Measurements from ENCODE around the gene SOD1. TPM values are rescaled to one million over a fixed set of nuclear protein-coding genes. Genes with fewer than 3 reads are reported as not detected.
"Not testable (repeated sequence)": the region's sequence is repeated elsewhere in the genome, so short reads cannot be mapped to it uniquely, and the experiment has no call there.

The SOD1 gene
- total RNA-seq, 1 donor from 2014 or later, result 162 TPM

DNA sequence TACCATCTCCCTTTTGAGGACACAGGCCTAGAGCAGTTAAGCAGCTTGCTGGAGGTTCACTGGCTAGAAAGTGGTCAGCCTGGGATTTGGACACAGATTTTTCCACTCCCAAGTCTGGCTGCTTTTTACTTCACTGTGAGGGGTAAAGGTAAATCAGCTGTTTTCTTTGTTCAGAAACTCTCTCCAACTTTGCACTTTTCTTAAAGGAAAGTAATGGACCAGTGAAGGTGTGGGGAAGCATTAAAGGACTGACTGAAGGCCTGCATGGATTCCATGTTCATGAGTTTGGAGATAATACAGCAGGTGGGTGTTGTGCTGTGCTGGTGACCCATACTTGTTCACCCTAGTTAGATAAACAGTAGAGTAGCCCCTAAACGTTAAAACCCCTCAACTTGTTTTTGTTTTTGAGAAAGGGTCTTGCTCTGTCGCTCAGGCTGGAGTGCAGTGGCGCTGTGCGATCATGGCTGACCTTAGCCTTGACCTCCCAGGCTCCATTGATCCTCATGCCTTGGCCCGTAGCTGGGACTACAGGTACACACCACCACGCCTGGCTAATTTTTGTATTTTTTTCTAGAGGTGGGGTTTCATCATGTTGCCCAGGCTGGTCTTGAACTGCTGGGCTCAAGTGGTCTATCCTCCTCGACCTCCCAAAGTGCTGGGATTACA, 4.2 kb downstream of the SOD1 start:
- intact Hi-C loops (cut with DNase I), result no loop called here
- peaks cover 82% of the 10 kb centered on the region for H3K4me1 ChIP-seq
- H3K4me3 ChIP-seq, result no peak overlapping the region
- TF ChIP-seq, protein P1, sequence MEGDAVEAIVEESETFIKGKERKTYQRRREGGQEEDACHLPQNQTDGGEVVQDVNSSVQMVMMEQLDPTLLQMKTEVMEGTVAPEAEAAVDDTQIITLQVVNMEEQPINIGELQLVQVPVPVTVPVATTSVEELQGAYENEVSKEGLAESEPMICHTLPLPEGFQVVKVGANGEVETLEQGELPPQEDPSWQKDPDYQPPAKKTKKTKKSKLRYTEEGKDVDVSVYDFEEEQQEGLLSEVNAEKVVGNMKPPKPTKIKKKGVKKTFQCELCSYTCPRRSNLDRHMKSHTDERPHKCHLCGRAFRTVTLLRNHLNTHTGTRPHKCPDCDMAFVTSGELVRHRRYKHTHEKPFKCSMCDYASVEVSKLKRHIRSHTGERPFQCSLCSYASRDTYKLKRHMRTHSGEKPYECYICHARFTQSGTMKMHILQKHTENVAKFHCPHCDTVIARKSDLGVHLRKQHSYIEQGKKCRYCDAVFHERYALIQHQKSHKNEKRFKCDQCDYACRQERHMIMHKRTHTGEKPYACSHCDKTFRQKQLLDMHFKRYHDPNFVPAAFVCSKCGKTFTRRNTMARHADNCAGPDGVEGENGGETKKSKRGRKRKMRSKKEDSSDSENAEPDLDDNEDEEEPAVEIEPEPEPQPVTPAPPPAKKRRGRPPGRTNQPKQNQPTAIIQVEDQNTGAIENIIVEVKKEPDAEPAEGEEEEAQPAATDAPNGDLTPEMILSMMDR (IDR thresholded peaks at IDR 0.05), result no peak
- TF ChIP-seq POLR2AphosphoS5 (IDR thresholded peaks at IDR 0.05; ENCODE audit: insufficient read depth in 1 of 2, low read depth in 1 of 2) (no peak), POLR2A (IDR thresholded peaks at IDR 0.05) (no peak)
- no peaks in the 10 kb centered on the region for H3K9me3 ChIP-seq
- H3K36me3 ChIP-seq, result peaks cover 0 to 30% of the 10 kb centered on the region in 2 donors
- DNase-seq (ENCODE audit: extremely low spot score in 2 of 2), result no peak
- H3K27me3 ChIP-seq, result no peaks in the 10 kb centered on the region
- H3K27ac ChIP-seq, result no peak overlapping the region

GRCh38 chr21:31665397-31665796, 5.9 kb downstream of the SOD1 start:
- Histone ChIP-seq H3K9me3 (no peaks in the 10 kb centered on the region), H3K27me3 (no peaks in the 10 kb centered on the region), H3K27ac (no peak overlapping the region), H3K4me3 (no peak overlapping the region), H3K4me1 (peaks cover 88% of the 10 kb centered on the region), H3K36me3 (peaks cover 0 to 30% of the 10 kb centered on the region in 2 donors)
- DNase-seq (ENCODE audit: extremely low spot score in 2 of 2), result no peak
- intact Hi-C loops (cut with DNase I), result no loop called here
- TF ChIP-seq, protein P1 (IDR thresholded peaks at IDR 0.05), result no peak
- TF ChIP-seq POLR2A (IDR thresholded peaks at IDR 0.05) (no peak), POLR2AphosphoS5 (IDR thresholded peaks at IDR 0.05; ENCODE audit: insufficient read depth in 1 of 2, low read depth in 1 of 2) (no peak)

DNA sequence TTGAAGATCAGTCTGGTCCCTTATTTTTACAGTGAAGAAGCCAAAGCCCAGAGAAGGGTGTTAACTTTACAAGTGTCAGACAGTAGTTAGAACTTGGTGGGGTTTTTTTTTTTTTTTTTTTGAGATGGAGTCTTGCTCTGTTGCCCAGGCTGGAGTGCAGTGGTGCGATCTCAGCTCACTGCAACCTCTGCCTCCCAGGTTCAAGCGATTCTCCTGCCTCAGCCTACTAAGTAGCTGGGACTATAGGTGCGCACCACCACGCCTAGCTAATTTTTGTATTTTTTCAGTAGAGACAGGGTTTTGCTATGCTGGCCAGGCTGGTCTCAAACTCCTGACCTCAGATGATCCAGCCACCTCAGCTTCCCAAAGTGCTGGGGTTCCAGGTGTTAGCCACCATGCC, 6.4 kb downstream of the SOD1 start:
- H3K4me1 ChIP-seq, result peaks cover 83% of the 10 kb centered on the region
- H3K4me3 ChIP-seq; H3K9me3 ChIP-seq; H3K27me3 ChIP-seq; DNase-seq (ENCODE audit: extremely low spot score in 2 of 2); intact Hi-C loops (cut with DNase I); H3K27ac ChIP-seq: not testable (repeated sequence)
- peaks cover 0 to 30% of the 10 kb centered on the region in 2 donors for H3K36me3 ChIP-seq

GRCh38 chr21:31666445-31667010, 7.0 kb downstream of the SOD1 start:
- Histone ChIP-seq H3K27ac (no peak overlapping the region), H3K9me3 (no peaks in the 10 kb centered on the region), H3K27me3 (no peaks in the 10 kb centered on the region), H3K4me1 (peaks cover 76% of the 10 kb centered on the region), H3K4me3 (no peak overlapping the region), H3K36me3 (peaks cover 0 to 34% of the 10 kb centered on the region in 2 donors)
- DNase-seq (ENCODE audit: extremely low spot score in 2 of 2), result no peak
- intact Hi-C loops (cut with DNase I), result no loop called here
- TF ChIP-seq POLR2AphosphoS5 (IDR thresholded peaks at IDR 0.05; ENCODE audit: insufficient read depth in 1 of 2, low read depth in 1 of 2), result no peak
- TF ChIP-seq, protein P1 (IDR thresholded peaks at IDR 0.05), result no peak
- TF ChIP-seq POLR2A (IDR thresholded peaks at IDR 0.05), result no peak

GRCh38 chr21:31667132-31667531, 7.6 kb downstream of the SOD1 start:
- Histone ChIP-seq H3K27me3 (no peaks in the 10 kb centered on the region), H3K4me1 (peaks cover 70% of the 10 kb centered on the region), H3K4me3 (no peak overlapping the region), H3K9me3 (no peaks in the 10 kb centered on the region), H3K27ac (no peak overlapping the region), H3K36me3 (peaks cover 0 to 40% of the 10 kb centered on the region in 2 donors)
- no peak for DNase-seq (ENCODE audit: extremely low spot score in 2 of 2)
- TF ChIP-seq, protein P1 (IDR thresholded peaks at IDR 0.05), result no peak
- TF ChIP-seq POLR2A (IDR thresholded peaks at IDR 0.05), result no peak
- TF ChIP-seq POLR2AphosphoS5 (IDR thresholded peaks at IDR 0.05; ENCODE audit: insufficient read depth in 1 of 2, low read depth in 1 of 2), result no peak
- intact Hi-C loops (cut with DNase I), result no loop called here

Measured in vagina (tissue), 2 donors.